GM18526 (cell line): ENCODE measurements around the gene MAD1L1.

Experiments used
- POLR2A ChIP-seq: IDR thresholded peaks from 3 replicates; pipeline ENCODE4 v1.6.1; 2011; ENCODE audit not compliant: insufficient read length; ENCODE audit errors: extremely low read depth

Gene MAD1L1

DNA sequence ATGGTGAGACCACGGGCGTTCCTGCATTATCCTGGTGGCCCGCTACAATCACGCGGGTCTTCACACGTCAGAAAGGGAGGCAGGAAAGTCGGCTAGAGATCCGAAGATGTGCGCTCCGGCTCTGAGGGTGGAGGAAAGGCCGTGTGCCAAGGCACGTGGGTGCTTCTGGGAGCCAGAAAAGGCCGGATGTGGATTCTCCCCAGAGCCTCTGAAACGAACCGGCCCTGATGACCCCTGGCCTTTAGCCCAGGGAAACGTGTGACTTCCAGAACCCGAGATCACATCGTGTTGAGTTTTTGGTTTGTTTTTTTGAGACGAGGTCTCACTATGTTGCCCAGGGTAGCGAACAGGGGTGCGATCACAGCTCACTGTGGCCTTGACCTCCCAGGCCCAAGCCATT, 318.4 kb downstream of the MAD1L1 start:
- TF ChIP-seq POLR2A, result no peak

- no peak for TF ChIP-seq POLR2A
Observed at GRCh38 chr7:1913466-1914282, 319.1 kb downstream of the MAD1L1 start.

DNA sequence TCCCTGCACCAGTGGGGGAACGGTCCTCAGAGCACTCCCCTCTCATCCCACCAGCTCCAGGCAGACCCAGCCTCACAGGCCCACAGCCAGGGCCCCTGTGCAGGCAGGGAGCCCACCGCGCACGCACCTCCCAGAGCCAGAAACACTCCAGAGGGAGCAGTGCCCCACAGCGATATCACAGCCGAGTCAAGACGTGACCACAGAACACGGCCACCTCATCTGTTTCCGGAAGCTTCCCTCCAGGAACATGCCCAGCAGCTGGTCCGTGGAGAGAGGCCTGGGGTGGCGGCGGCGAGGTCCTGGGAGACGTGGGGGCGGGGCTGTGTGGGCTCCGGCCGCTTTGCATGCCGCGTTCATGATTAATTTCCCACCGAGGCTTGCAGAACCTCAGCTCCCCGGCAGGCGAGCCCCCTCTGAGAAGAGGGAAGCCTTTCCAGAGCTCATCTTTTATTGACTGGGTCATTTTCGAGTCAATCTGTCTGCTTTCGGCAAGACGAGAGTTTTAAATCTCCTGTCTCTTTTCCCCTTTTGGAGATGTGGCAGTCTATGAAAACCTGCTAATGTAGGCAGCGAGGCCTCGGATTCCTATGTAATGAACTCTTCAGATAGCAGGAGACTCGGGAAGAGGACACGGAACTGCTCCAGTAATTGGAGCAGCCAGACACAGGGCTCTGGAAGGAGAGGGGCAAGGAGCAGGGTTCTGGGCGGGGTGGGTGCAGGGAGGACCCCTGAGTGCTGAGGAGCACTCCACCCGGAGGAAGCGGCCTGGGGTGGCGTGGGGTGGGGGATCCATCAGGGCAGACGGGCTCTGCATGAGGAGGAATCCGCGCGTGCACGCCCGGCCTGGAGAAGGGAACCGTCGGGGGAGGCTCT, 319.9 kb downstream of the MAD1L1 start:
- TF ChIP-seq POLR2A, result no peak

DNA sequence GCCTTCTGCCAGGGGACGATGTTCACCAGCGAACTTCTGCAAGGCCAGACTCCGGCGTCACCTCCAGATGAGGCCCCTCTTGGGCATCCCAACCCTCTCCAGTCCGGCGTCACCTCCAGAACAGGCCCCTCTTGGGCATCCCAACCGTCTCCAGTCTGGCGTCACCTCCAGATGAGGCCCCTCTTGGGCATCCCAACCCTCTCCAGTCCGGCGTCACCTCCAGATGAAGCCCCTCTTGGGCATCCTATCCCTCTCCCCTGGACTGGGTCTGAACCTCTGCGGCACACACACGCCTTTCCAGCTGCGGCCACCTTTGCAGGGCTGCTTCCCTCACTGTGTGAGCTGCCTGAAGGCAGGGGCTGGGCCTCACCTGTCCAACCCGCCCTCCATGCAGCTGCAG, 321.2 kb downstream of the MAD1L1 start:
- TF ChIP-seq POLR2A, result no peak

DNA sequence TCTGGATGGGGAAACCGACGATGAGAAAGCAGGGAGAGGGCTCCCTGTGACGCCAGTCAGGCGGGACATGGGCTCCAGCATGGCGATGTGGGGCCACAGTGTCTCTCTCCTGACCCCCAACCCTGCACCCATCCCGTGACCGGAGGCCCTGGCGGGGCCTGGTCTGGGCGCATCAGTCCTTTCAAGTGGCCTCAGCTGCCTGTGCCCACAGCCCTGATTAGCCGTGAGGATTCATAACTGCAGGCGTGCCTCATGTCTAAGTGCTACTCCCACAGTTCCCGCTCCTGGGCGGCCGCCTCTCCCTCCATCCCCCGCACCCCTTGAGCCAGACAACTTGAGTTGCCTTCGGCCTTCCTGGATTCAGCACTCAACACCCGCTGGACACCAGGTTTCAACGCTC, 321.9 kb downstream of the MAD1L1 start:
- TF ChIP-seq POLR2A, result no peak

DNA sequence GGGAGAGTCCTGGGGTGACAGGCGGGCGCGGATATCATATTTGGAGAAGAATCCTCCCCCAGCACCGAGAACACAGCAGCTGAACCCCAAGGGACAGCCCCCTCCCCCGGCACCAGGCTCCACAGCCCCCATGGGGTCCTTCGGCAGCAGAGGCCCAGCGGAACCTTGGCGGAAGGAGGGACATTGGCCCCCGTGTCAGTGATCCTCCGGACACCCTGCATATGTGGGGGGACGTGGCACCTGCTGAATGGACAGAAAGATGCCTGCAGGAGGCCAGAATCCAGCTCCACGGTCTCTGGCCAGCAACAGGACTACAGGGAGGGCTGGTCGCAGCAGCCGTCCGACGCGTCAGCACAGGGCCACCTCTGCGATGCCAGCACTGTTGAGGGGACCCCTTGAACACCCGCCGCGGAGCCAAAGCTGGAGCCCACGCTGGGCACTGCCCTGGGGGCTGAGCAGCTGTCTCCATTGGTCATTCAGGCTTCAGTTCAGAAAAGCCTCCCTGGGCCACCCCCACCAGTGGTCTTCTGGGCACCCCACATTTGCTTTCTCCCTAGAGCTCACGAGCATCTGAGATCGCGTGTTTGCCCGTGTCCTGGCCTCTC, 322.6 kb downstream of the MAD1L1 start:
- TF ChIP-seq POLR2A, result no peak

- no peak for TF ChIP-seq POLR2A
Observed at GRCh38 chr7:1909476-1909875, 323.3 kb downstream of the MAD1L1 start.

DNA sequence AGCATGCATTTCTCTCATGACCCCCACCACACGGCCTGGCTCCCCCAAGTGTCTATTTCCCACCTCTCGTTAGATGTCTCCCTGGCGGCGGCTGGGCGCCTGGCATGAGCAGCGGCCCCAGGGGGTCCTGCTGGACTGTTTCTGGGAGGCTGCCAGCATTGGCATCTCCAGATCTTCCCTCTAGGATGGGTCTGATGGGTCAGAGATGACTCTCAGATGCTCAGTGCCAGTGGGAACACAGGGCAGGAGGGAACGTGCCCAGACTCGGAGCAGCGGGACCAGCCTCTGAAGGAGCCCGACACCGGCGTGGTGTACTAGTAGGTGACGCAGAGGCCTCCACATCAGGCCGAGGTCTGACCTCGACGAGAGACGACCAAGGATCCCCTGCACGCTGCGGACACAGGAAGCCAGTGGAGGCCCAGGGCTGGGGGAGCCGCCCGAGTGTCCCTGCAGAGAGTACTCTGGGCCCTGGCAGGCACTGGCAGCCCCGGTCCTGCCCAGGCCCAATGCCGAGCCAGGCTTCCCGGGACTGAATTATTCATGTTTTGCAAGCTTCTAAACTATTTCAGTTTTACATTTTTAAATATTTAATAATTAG, 323.8 kb downstream of the MAD1L1 start:
- TF ChIP-seq POLR2A, result no peak

GRCh38 chr7:1907751-1908365, 324.9 kb downstream of the MAD1L1 start:
- no peak for TF ChIP-seq POLR2A

DNA sequence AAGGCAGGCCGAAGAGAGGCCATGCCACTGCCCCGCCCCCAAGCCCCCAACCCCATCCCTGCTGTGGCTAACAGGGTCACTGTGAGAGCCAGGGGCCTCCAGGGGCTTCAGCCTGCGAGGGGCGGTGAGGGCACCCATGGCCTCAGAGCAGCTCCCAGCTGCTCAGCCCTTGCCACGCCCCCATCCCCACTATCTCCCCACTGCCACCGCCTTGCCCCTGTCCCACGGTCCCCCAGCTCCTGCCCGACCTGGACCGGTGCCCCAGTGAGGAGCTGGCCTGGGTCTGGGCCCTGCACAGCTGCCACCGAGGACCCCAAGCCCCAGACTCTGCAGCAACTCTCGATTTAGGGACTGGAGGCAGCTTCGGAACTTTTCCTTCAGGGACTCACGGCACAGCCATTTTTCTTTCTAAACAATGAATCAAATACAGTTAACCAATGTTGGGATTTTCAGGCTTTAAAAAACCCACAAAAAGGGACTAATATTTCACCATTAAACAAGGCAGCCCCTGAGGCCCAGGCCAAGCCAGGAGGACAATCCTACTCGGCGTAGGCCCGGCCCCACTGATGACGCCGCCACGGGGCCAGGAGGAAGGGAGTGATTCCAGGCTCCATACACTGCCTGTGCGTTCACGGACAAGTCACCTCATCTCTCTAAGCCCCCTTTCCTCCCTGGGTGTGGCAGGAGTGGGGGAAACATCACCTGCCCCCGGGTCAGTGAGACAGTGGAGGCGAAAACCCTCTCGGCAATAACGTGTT, 325.6 kb downstream of the MAD1L1 start:
- no peak for TF ChIP-seq POLR2A

DNA sequence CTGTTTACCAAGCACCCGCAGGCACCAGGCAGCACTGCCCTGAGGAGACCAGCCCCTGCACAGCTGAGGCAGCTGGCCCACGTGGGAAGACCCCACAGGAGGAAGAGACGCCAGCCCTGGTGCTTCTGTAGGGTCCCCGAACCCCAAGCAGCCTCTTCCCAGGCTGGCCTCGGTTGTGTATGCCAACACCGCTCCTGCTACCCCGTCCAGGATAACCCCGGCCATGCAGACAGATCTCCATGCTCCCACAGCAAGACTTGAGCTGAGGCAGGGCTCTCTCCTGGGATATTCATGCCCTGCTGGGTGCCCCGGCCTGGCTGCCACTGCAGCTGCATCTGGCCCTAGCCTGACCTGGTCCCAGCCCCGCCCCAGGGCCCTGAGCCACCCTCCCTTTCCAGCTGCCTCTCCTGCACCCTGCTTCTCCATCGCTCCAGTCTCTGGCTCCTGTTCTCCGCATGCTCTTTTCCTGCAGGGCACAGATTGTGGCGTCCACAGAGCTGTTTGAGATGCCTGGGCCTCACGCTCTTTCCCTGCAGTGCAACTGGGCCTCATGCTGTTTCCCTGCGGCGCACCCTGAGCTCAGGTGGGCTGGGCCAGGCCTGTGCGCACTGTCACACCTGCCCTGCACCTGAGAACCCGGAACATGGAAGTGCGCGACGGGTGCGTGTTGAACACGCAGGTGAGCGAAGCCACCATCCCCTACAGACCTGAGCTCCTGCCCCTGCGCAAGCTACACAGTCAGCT, 326.5 kb downstream of the MAD1L1 start:
- TF ChIP-seq POLR2A, result no peak

DNA sequence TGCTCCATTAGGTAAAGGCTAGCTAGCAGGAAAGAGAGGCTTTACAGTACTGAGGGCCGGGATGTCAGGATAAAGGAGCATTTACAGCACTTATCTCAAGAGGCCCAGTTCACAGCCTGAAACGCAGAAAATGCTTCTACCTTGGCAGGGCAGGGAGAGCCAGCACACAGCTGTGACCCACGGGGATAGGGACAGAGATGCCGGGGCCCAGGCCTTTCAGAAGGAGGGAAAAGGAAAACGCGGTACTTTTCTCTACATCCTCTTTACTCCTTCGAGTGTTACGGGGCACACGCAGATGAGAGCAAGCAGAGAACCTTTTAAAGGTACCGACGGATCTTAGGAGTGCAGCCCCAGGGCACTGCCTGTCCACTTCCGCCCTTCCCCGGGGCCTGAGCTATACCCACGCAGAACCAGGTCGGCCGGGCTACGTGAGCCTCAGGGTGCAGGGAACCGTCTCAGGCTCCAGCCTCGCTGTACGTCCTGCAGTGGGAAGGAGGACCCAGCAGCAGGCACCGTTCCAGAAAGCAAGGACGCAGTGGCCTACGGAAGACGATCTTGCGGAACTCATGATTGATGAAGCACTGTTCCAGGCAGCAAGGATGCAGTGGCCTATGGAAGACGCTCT, 330.4 kb downstream of the MAD1L1 start:
- no peak for TF ChIP-seq POLR2A

GRCh38 chr7:1901431-1902210, 331.1 kb downstream of the MAD1L1 start:
- no peak for TF ChIP-seq POLR2A

GRCh38 chr7:1900847-1901246, 331.9 kb downstream of the MAD1L1 start:
- TF ChIP-seq POLR2A, result no peak
